Erythroblast (primary cell): ENCODE results near the gene NFATC1.
"Not testable (repeated sequence)": the region's sequence is repeated elsewhere in the genome, so short reads cannot be mapped to it uniquely, and the experiment has no call there.

ENCODE experiments used
- DNase-seq, 2 experiments: peaks; one replicate each; lab custom pipeline; 2025; lab: John Stamatoyannopoulos, UW
- GATA1 ChIP-seq: IDR thresholded peaks from 2 replicates; pipeline ENCODE4 v1.6.1; 2011; ENCODE audit warnings: low read depth, mild to moderate bottlenecking, control low read depth, low read length, moderate library complexity
- POLR2A ChIP-seq: IDR thresholded peaks from 2 replicates; pipeline ENCODE4 v1.6.1; 2011; ENCODE audit warnings: mild to moderate bottlenecking, low read length

Gene NFATC1

GRCh38 chr18:79367480-79367879 lies 28.2 kb upstream of the NFATC1 start:
- DNase-seq, result no peak
- no peak for TF ChIP-seq GATA1
- TF ChIP-seq POLR2A, result no peak

GRCh38 chr18:79367989-79368388 lies 27.7 kb upstream of the NFATC1 start:
- no peak for DNase-seq
- no peak for TF ChIP-seq GATA1
- no peak for TF ChIP-seq POLR2A

GRCh38 chr18:79368681-79369080 lies 27.0 kb upstream of the NFATC1 start:
- TF ChIP-seq GATA1 (no peak), POLR2A (no peak)
- no peak for DNase-seq

GRCh38 chr18:79371561-79372121 lies 24.1 kb upstream of the NFATC1 start:
- no peak for DNase-seq
- TF ChIP-seq POLR2A, result no peak
- no peak for TF ChIP-seq GATA1

GRCh38 chr18:79372461-79372860 lies 23.3 kb upstream of the NFATC1 start:
- DNase-seq, result no peak
- TF ChIP-seq GATA1, result no peak
- no peak for TF ChIP-seq POLR2A

- no peak for DNase-seq
- TF ChIP-seq POLR2A (no peak), GATA1 (no peak)
These were observed 22.7 kb upstream of the NFATC1 start for GRCh38 chr18:79372991-79373390.

GRCh38 chr18:79373736-79374135 lies 22.0 kb upstream of the NFATC1 start:
- no peak for TF ChIP-seq POLR2A
- TF ChIP-seq GATA1, result no peak
- DNase-seq, result no peak

- DNase-seq, result no peak
- TF ChIP-seq POLR2A (no peak), GATA1 (no peak)
These were observed 21.1 kb upstream of the NFATC1 start for GRCh38 chr18:79374408-79375171.

- TF ChIP-seq GATA1, result no peak
- no peak for TF ChIP-seq POLR2A
- DNase-seq, result no peak
These were observed 20.1 kb upstream of the NFATC1 start for GRCh38 chr18:79375441-79376154.

GRCh38 chr18:79376661-79377060 lies 19.1 kb upstream of the NFATC1 start:
- not testable (repeated sequence) for DNase-seq

- TF ChIP-seq POLR2A (no peak), GATA1 (no peak)
- DNase-seq, result no peak
These were observed 18.4 kb upstream of the NFATC1 start for GRCh38 chr18:79377187-79377891.

GRCh38 chr18:79378536-79379250 lies 17.0 kb upstream of the NFATC1 start:
- TF ChIP-seq GATA1 (no peak), POLR2A (no peak)
- DNase-seq, result peak; percentile 71 to 84

- TF ChIP-seq POLR2A (no peak), GATA1 (no peak)
- DNase-seq, result no peak
These were observed 16.4 kb upstream of the NFATC1 start for GRCh38 chr18:79379251-79379905.
